H9 (cell line): ENCODE results near the gene SLC9A6. TPM values are rescaled to one million over a fixed set of nuclear protein-coding genes. Genes with fewer than 3 reads are reported as not detected.

Experiments
- DNase-seq: peaks from one replicate; pipeline ENCODE4 v3.0.0-alpha.2; 2017
- H2AFZ ChIP-seq: one replicate; pipeline ENCODE4 v1.6.1; 2013; ENCODE audit warnings: mild to moderate bottlenecking, low read length, control low read depth, moderate library complexity
- H2AK5ac ChIP-seq: 2 replicates; pipeline ENCODE4 v1.6.1; 2013; ENCODE audit warnings: low read length, control low read depth, mixed read lengths; ENCODE audit not compliant: insufficient read length
- H2BK120ac ChIP-seq: one replicate; pipeline ENCODE4 v1.6.1; 2013; ENCODE audit warnings: low read depth, mild to moderate bottlenecking, low read length, control low read depth, inconsistent platforms; ENCODE audit not compliant: poor library complexity, severe bottlenecking
- H2BK12ac ChIP-seq: 2 replicates; pipeline ENCODE4 v1.6.1; 2013; ENCODE audit warnings: low read length, control low read depth, mixed read lengths, low read depth; ENCODE audit not compliant: insufficient read length
- H2BK15ac ChIP-seq: 2 replicates; pipeline ENCODE4 v1.6.1; 2013; ENCODE audit warnings: low read depth, low read length, control low read depth
- H2BK20ac ChIP-seq: one replicate; pipeline ENCODE4 v1.6.1; 2013; ENCODE audit warnings: low read depth, mild to moderate bottlenecking, low read length, control low read depth, inconsistent platforms; ENCODE audit not compliant: poor library complexity, severe bottlenecking
- H2BK5ac ChIP-seq: 2 replicates; pipeline ENCODE4 v1.6.1; 2013; ENCODE audit warnings: low read length, control low read depth, mixed read lengths; ENCODE audit not compliant: insufficient read length
- H3K14ac ChIP-seq: 2 replicates; pipeline ENCODE4 v1.6.1; 2013; ENCODE audit warnings: low read length, control low read depth; ENCODE audit not compliant: insufficient read depth
- H3K18ac ChIP-seq: 2 replicates; pipeline ENCODE4 v1.6.1; 2013; ENCODE audit warnings: low read depth, mild to moderate bottlenecking, mixed read lengths, low read length, control low read depth; ENCODE audit not compliant: insufficient read length
- H3K23ac ChIP-seq: 2 replicates; pipeline ENCODE4 v1.6.1; 2013; ENCODE audit warnings: low read length, control low read depth, mixed read lengths, low read depth; ENCODE audit not compliant: insufficient read length
- H3K23me2 ChIP-seq: 2 replicates; pipeline ENCODE4 v1.6.1; 2013; ENCODE audit warnings: low read depth, mild to moderate bottlenecking, mixed read lengths, low read length, control low read depth; ENCODE audit not compliant: insufficient read length, poor library complexity, severe bottlenecking
- H3K27ac ChIP-seq: 2 replicates; pipeline ENCODE4 v1.5.1; 2013; ENCODE audit warnings: low read length, control low read depth, mixed read lengths, low read depth; ENCODE audit not compliant: insufficient read length
- H3K27me3 ChIP-seq: 2 replicates; pipeline ENCODE4 v1.6.1; 2013; ENCODE audit warnings: low read length, control low read depth, inconsistent platforms; ENCODE audit not compliant: insufficient read depth
- H3K4ac ChIP-seq: 2 replicates; pipeline ENCODE4 v1.6.1; 2013; ENCODE audit warnings: low read depth, mild to moderate bottlenecking, control low read depth, inconsistent platforms, low read length, moderate library complexity
- H3K4me1 ChIP-seq: 2 replicates; pipeline ENCODE4 v1.6.1; 2013; ENCODE audit warnings: low read length, control low read depth, inconsistent platforms; ENCODE audit not compliant: insufficient read depth
- H3K4me2 ChIP-seq: 2 replicates; pipeline ENCODE4 v1.6.1; 2013; ENCODE audit warnings: low read length, control low read depth, mixed read lengths; ENCODE audit not compliant: insufficient read length, insufficient read depth
- H3K56ac ChIP-seq: 2 replicates; pipeline ENCODE4 v1.6.1; 2013; ENCODE audit warnings: low read depth, mild to moderate bottlenecking, mixed read lengths, low read length, control low read depth; ENCODE audit not compliant: insufficient read length
- H3K79me1 ChIP-seq: 2 replicates; pipeline ENCODE4 v1.6.1; 2013; ENCODE audit warnings: low read depth, mild to moderate bottlenecking, moderate library complexity, low read length, control low read depth, inconsistent platforms; ENCODE audit not compliant: insufficient read depth, poor library complexity, severe bottlenecking
- H3K79me2 ChIP-seq: 2 replicates; pipeline ENCODE4 v1.6.1; 2013; ENCODE audit warnings: low read length, control low read depth, inconsistent platforms; ENCODE audit not compliant: insufficient read depth
- H3K9ac ChIP-seq: 2 replicates; pipeline ENCODE4 v1.6.1; 2013; ENCODE audit warnings: low read length, control low read depth, mixed read lengths; ENCODE audit not compliant: insufficient read length; ENCODE audit errors: extremely low read depth
- H3K9me3 ChIP-seq: one replicate; pipeline ENCODE4 v1.6.1; 2013; ENCODE audit warnings: low read depth, low read length, inconsistent platforms; ENCODE audit not compliant: control insufficient read depth
- H3T11ph ChIP-seq: one replicate; pipeline ENCODE4 v1.6.1; 2013; ENCODE audit warnings: mild to moderate bottlenecking, low read length, control low read depth, inconsistent platforms
- H4K20me1 ChIP-seq: one replicate; pipeline ENCODE4 v1.6.1; 2013; ENCODE audit not compliant: control insufficient read depth, insufficient read length, insufficient read depth
- H4K5ac ChIP-seq: 2 replicates; pipeline ENCODE4 v1.6.1; 2013; ENCODE audit warnings: low read depth, mild to moderate bottlenecking, mixed read lengths, low read length, control low read depth; ENCODE audit not compliant: insufficient read length
- H4K8ac ChIP-seq: replicated peaks from 2 replicates; pipeline ENCODE4 v1.6.1; 2013; ENCODE audit warnings: low read length, control low read depth, mixed read lengths, low read depth; ENCODE audit not compliant: insufficient read length
- H4K91ac ChIP-seq: 2 replicates; pipeline ENCODE4 v1.6.1; 2013; ENCODE audit warnings: low read depth, mild to moderate bottlenecking, moderate library complexity, mixed read lengths, low read length, control low read depth; ENCODE audit not compliant: insufficient read length
- H3K27ac Mint-ChIP-seq, 3 experiments: 2 replicates in 2 of 3; 3 replicates in 1 of 3; pipeline ENCODE4 v1.8.0; 2020 to 2021; ENCODE audit warnings: mixed read lengths in 3 of 3, mild to moderate bottlenecking in 1 of 3, moderate library complexity in 1 of 3
- H3K27me3 Mint-ChIP-seq: 2 replicates; pipeline ENCODE4 v1.8.0; 2021; ENCODE audit warnings: low read depth, mild to moderate bottlenecking, moderate library complexity, mixed read lengths
- H3K36me3 Mint-ChIP-seq, 3 experiments: 2 replicates in 2 of 3; 3 replicates in 1 of 3; pipeline ENCODE4 v1.8.0; 2020 to 2021; ENCODE audit warnings: low read depth in 3 of 3, mixed read lengths in 3 of 3; ENCODE audit not compliant: insufficient read depth in 1 of 3
- H3K4me1 Mint-ChIP-seq, 2 experiments: 2 replicates each; pipeline ENCODE4 v1.8.0; 2020; ENCODE audit warnings: mixed read lengths in 2 of 2
- H3K4me3 Mint-ChIP-seq, 2 experiments: 2 replicates in 1 of 2; 3 replicates in 1 of 2; pipeline ENCODE4 v1.8.0; 2020 to 2021; ENCODE audit warnings: mild to moderate bottlenecking in 2 of 2, mixed read lengths in 2 of 2, moderate library complexity in 1 of 2
- H3K9me3 Mint-ChIP-seq, 2 experiments: 2 replicates in 1 of 2; 3 replicates in 1 of 2; pipeline ENCODE4 v1.8.0; 2020; ENCODE audit warnings: mild to moderate bottlenecking in 2 of 2, mixed read lengths in 2 of 2, moderate library complexity in 1 of 2
- CTCF ChIP-seq: fragments of 200-600 bp; sonication (generic); conservative IDR thresholded peaks from 3 replicates; pipeline ENCODE4 v1.8.0; 2021; ENCODE audit warnings: antibody characterized with exemption, mild to moderate bottlenecking
- WGBS: extraction: QIAGEN DNeasy Blood & Tissue Kit; methylation state at CpG from one replicate; pipeline ENCODE4 v1.1.7; 2013; ENCODE audit warnings: missing lambda C conversion rate, low lambda C conversion rate, mixed read lengths; ENCODE audit not compliant: insufficient read length; ENCODE audit errors: extremely low coverage; 5-methylcytosine and 5-hydroxymethylcytosine counted together
- total RNA-seq: library from RNA; stranded (reverse); gene quantifications from 2 replicates; pipeline ENCODE4 v1.2.1, GENCODE V29; 2021

SLC9A6 gene
- total RNA-seq, 1 experiment from 2014 or later, result 12.3 TPM

DNA sequence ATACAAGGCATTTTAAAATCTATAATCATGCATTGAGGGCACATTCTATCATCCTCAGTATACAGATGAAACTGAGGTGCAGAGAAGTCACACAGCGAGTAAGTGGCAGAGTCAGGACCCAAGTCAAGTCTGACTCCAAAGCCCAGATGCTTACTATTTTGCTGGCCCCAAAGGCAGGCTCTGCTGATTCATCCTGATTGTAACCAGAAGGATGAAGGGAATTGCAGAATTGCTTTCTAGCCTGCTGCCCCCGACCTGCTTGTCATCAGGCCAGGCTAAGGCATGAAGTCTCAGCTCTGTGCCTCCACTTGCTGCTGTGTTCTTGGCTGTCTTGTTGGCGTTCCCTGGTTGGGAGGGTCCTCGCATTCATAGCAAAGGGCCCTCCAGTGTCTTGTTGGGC is 62.7 kb downstream of the SLC9A6 start:
- Histone ChIP-seq H2BK5ac (no peak overlapping the region), H3K9ac (no peak overlapping the region), H3K14ac (no peak overlapping the region), H4K8ac (no peak overlapping the region), H2AFZ (no peak overlapping the region), H3K23me2 (no peaks in the 10 kb centered on the region), H2BK12ac (no peak overlapping the region), H3K27ac (no peak overlapping the region), H4K5ac (no peak overlapping the region), H3K9me3 (peaks cover 39% of the 10 kb centered on the region), H2BK15ac (no peak overlapping the region), H3K18ac (no peak overlapping the region), H2BK120ac (no peak overlapping the region), H3K79me1 (no peaks in the 10 kb centered on the region), H2BK20ac (no peak overlapping the region), H3K4me2 (no peak overlapping the region), H2AK5ac (no peak overlapping the region), H3K79me2 (no peaks in the 10 kb centered on the region), H3K23ac (no peak overlapping the region), H4K20me1 (no peaks in the 10 kb centered on the region), H3K4ac (no peak overlapping the region), H3K56ac (no peak overlapping the region), H4K91ac (no peak overlapping the region), H3K4me1 (no peaks in the 10 kb centered on the region), H3T11ph (no peak overlapping the region), H3K27me3 (no peaks in the 10 kb centered on the region)
- H3K36me3 Mint-ChIP-seq, result peaks cover 9 to 20% (median 11%) of the 10 kb centered on the region in 3 experiments
- DNase-seq, result no peak
- no CpG with 5 or more reads among the region's 4 CpGs for WGBS
- peaks cover 68 to 74% of the 10 kb centered on the region in 2 experiments for H3K9me3 Mint-ChIP-seq
- H3K4me1 Mint-ChIP-seq, result peaks cover 16 to 25% of the 10 kb centered on the region in 2 experiments
- H3K27me3 Mint-ChIP-seq, result no peaks in the 10 kb centered on the region; the same call in none of the 2 replicates
- no peak overlapping the region; a peak in 1 of 7 replicates for H3K27ac Mint-ChIP-seq
- no peak for TF ChIP-seq CTCF
- H3K4me3 Mint-ChIP-seq, result no peak overlapping the region
